ENCODE measurements around the gene TATDN2.

GRCh38 chr3:10217359-10217758, 30.9 kb upstream of the TATDN2 start:
- TF ChIP-seq CTCF (conservative IDR thresholded peaks at IDR 0.05; ENCODE audit: low read depth, low read length) = no peak
- TF ChIP-seq EZH2phosphoT487 (IDR thresholded peaks at IDR 0.05; ENCODE audit: borderline replicate concordance, low read length) = no peak

All from PC-3 (cell line).